Neural cell (in vitro differentiated cells): ENCODE data around the gene HELZ2. TPM values are rescaled to one million over a fixed set of nuclear protein-coding genes. Genes with fewer than 3 reads are reported as not detected.

Experiments
- H2AFZ ChIP-seq: fragments of 200-600, 300-800 bp; sonication (generic), shearing (Covaris generic); 2 replicates; pipeline ENCODE4 v1.6.0; 2014; ENCODE audit warnings: low read depth, mild to moderate bottlenecking, antibody characterized with exemption, low read length, moderate library complexity
- H3F3A ChIP-seq: fragments of 200-600 bp; shearing (Covaris generic); 2 replicates; pipeline ENCODE4 v1.6.1; 2016; ENCODE audit warnings: mild to moderate bottlenecking, moderate library complexity, mixed read lengths, antibody characterized with exemption, low read length; ENCODE audit not compliant: insufficient read depth, poor library complexity, severe bottlenecking
- H3K27ac ChIP-seq: fragments of 200-600, 300-800 bp; sonication (generic), shearing (Covaris generic); 2 replicates; pipeline ENCODE4 v1.5.1; 2014; ENCODE audit warnings: mild to moderate bottlenecking, low read length, moderate library complexity
- H3K27me3 ChIP-seq: fragments of 300-800, 200-600 bp; sonication (generic), shearing (Covaris generic); 2 replicates; pipeline ENCODE4 v1.6.0; 2014; ENCODE audit warnings: mild to moderate bottlenecking, low read depth, low read length, moderate library complexity; ENCODE audit not compliant: insufficient read depth
- H3K36me3 ChIP-seq: fragments of 300-800, 200-600 bp; sonication (generic), shearing (Covaris generic); 2 replicates; pipeline ENCODE4 v1.5.1; 2014; ENCODE audit warnings: mild to moderate bottlenecking, antibody characterized with exemption, low read length, moderate library complexity; ENCODE audit not compliant: insufficient read depth
- H3K4me2 ChIP-seq: fragments of 300-800, 200-600 bp; sonication (generic), shearing (Covaris generic); 2 replicates; pipeline ENCODE4 v1.6.0; 2014; ENCODE audit warnings: mild to moderate bottlenecking, low read length
- H3K4me3 ChIP-seq: fragments of 300-800, 200-600 bp; sonication (generic), shearing (Covaris generic); 2 replicates; pipeline ENCODE4 v1.5.1; 2014; ENCODE audit warnings: mild to moderate bottlenecking, low read length, moderate library complexity
- H3K79me2 ChIP-seq: fragments of 200-600 bp; shearing (Covaris generic); replicated peaks from 2 replicates; pipeline ENCODE4 v1.6.0; 2014; ENCODE audit warnings: mild to moderate bottlenecking, low read length, moderate library complexity; ENCODE audit not compliant: insufficient read depth
- H3K9ac ChIP-seq: fragments of 300-800, 200-600 bp; sonication (generic), shearing (Covaris generic); 2 replicates; pipeline ENCODE4 v1.6.1; 2016; ENCODE audit warnings: mild to moderate bottlenecking, low read length, mixed read lengths
- H3K9me2 ChIP-seq: fragments of 200-600 bp; shearing (Covaris generic); 2 replicates; pipeline ENCODE4 v1.6.1; 2016; ENCODE audit warnings: mild to moderate bottlenecking, low read length, mixed read lengths; ENCODE audit not compliant: insufficient read depth
- H3K9me3 ChIP-seq: fragments of 200-600, 300-800 bp; sonication (generic), shearing (Covaris generic); 2 replicates; pipeline ENCODE4 v1.6.1; 2016; ENCODE audit warnings: mild to moderate bottlenecking, mixed run types, low read length, moderate library complexity, mixed read lengths
- H4K20me1 ChIP-seq: fragments of 200-600 bp; shearing (Covaris generic); 2 replicates; pipeline ENCODE4 v1.6.1; 2016; ENCODE audit warnings: mild to moderate bottlenecking, mixed run types; ENCODE audit not compliant: insufficient read depth
- CTCF ChIP-seq: fragments of 450-650 bp; IDR thresholded peaks from 2 replicates; pipeline ENCODE4 v1.5.1; 2014; ENCODE audit warnings: antibody characterized with exemption, mild to moderate bottlenecking, moderate library complexity; ENCODE audit not compliant: poor library complexity, severe bottlenecking
- EP300 ChIP-seq: fragments of 450-650 bp; conservative IDR thresholded peaks from 2 replicates; pipeline ENCODE4 v1.6.1; 2014; ENCODE audit warnings: antibody characterized with exemption, mild to moderate bottlenecking, moderate library complexity; ENCODE audit not compliant: poor library complexity, severe bottlenecking
- EZH2 ChIP-seq: fragments of 200-600, 300-800 bp; shearing (Covaris generic), sonication (generic); IDR thresholded peaks from 2 replicates; pipeline ENCODE4 v1.6.1; 2014; ENCODE audit warnings: antibody characterized with exemption, low read length, borderline replicate concordance, mild to moderate bottlenecking; ENCODE audit not compliant: insufficient read depth, poor library complexity, severe bottlenecking
- MXI1 ChIP-seq: fragments of 450-650 bp; conservative IDR thresholded peaks from 2 replicates; pipeline ENCODE4 v1.6.1; 2014; ENCODE audit warnings: antibody characterized with exemption, mild to moderate bottlenecking; ENCODE audit not compliant: poor library complexity, severe bottlenecking
- POLR2AphosphoS5 ChIP-seq: IDR thresholded peaks from 2 replicates; pipeline ENCODE4 v1.6.1; 2012
- RAD21 ChIP-seq: fragments of 450-650 bp; conservative IDR thresholded peaks from 2 replicates; pipeline ENCODE4 v1.6.1; 2014; ENCODE audit warnings: antibody characterized with exemption, mild to moderate bottlenecking, moderate library complexity
- REST ChIP-seq: IDR thresholded peaks from 2 replicates; pipeline ENCODE4 v1.6.1; 2012; ENCODE audit warnings: borderline replicate concordance
- SMC3 ChIP-seq: fragments of 450-650 bp; conservative IDR thresholded peaks from 2 replicates; pipeline ENCODE4 v1.6.1; 2014; ENCODE audit warnings: antibody characterized with exemption, mild to moderate bottlenecking, moderate library complexity; ENCODE audit not compliant: poor library complexity
- TAF1 ChIP-seq: IDR thresholded peaks from 2 replicates; pipeline ENCODE4 v1.6.1; 2012; ENCODE audit warnings: low read depth
- polyA plus RNA-seq: library from polyadenylated mRNA; depleted of rRNA; stranded (reverse); fragments of >200 nt; gene quantifications from 2 replicates; pipeline ENCODE4 v1.2.3, GENCODE V29; 2014

The HELZ2 gene
- polyA plus RNA-seq, 1 donor from 2014 or later, result 1.3 TPM

DNA sequence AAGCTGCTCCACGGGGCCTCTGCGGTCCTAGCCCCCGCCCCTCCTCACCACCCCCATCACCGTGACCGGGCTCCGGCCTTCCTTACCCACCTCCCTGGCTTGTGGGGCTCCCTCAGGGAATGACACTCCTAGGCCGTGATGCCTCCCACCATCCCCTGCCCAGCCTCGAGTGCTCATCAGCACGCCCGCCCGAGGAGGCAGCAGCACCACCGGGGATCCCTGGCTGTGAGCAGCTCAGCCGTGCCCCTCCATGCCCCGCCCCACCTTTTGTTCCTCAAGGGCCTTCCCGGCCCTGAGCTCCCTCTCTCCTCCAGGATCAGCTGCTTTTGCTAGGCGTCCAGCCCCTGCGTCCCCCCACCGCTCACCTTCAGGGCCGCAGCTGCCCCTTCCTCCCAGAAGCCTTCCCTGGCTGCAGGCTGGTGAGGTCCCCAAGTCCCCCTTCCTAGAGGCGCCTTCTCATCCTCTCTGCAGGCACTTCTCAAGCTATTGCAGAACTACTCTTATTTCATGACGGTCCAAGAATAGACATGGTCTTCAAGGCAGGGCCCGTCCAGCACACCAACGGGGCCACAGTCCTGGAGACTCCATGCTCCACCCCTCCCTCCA, 17.1 kb downstream of the HELZ2 start:
- Histone ChIP-seq H3F3A (no peaks in the 10 kb centered on the region), H3K79me2 (no peaks in the 10 kb centered on the region), H2AFZ (no peak overlapping the region), H3K4me3 (no peak overlapping the region), H3K4me2 (no peak overlapping the region), H4K20me1 (no peaks in the 10 kb centered on the region), H3K27me3 (no peaks in the 10 kb centered on the region), H3K36me3 (no peaks in the 10 kb centered on the region), H3K9me3 (no peaks in the 10 kb centered on the region), H3K27ac (no peak overlapping the region), H3K9me2 (no peaks in the 10 kb centered on the region), H3K9ac (no peak overlapping the region)
- TF ChIP-seq EP300 (no peak), REST (no peak), EZH2 (no peak), POLR2AphosphoS5 (no peak), SMC3 (no peak), TAF1 (no peak), MXI1 (no peak), CTCF (no peak), RAD21 (no peak)

DNA sequence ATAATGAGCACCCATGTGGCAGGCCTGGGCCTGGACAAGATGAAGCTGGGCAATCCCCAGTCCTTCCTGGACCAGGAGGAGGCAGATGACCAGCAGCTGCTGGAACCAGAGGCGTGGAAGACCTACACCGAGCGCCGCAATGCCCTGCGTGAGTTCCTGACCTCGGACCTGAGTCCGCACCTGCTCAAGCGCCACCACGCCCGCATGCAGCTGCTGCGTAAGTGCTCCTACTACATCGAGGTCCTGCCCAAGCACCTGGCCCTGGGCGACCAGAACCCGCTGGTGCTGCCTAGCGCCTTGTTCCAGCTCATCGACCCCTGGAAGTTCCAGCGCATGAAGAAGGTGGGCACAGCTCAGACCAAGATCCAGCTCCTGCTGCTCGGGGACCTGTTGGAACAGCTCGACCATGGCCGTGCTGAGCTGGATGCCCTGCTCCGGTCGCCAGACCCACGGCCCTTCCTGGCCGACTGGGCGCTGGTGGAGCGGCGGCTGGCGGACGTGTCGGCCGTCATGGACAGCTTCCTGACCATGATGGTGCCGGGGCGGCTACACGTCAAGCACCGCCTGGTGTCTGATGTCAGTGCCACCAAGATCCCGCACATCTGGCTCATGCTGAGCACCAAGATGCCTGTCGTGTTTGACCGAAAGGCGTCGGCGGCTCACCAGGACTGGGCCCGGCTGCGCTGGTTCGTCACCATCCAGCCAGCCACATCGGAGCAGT, 18.2 kb downstream of the HELZ2 start:
- no peak overlapping the region for H3K9ac ChIP-seq
- H3K36me3 ChIP-seq, result no peaks in the 10 kb centered on the region
- H3F3A ChIP-seq, result no peaks in the 10 kb centered on the region
- H3K4me2 ChIP-seq, result no peak overlapping the region
- H3K27me3 ChIP-seq, result no peaks in the 10 kb centered on the region
- H3K4me3 ChIP-seq, result no peak overlapping the region
- no peak for TF ChIP-seq MXI1
- no peak for TF ChIP-seq SMC3
- TF ChIP-seq TAF1, result no peak
- TF ChIP-seq POLR2AphosphoS5, result no peak
- TF ChIP-seq CTCF, result no peak
- no peak for TF ChIP-seq RAD21
- TF ChIP-seq REST, result no peak
- no peak for TF ChIP-seq EZH2
- TF ChIP-seq EP300, result no peak
- H3K9me2 ChIP-seq, result no peaks in the 10 kb centered on the region
- no peak overlapping the region for H3K27ac ChIP-seq
- no peaks in the 10 kb centered on the region for H3K9me3 ChIP-seq
- no peak overlapping the region for H2AFZ ChIP-seq
- no peaks in the 10 kb centered on the region for H3K79me2 ChIP-seq
- H4K20me1 ChIP-seq, result no peaks in the 10 kb centered on the region
